ENCODE measurements around the gene SLC23A2.
"Not testable (repeated sequence)": the region's sequence is repeated elsewhere in the genome, so short reads cannot be mapped to it uniquely, and the experiment has no call there.

Gene SLC23A2

GRCh38 chr20:5001174-5002076 lies at the start of gene SLC23A2:
Gene SLC23A2 (minus strand): TSS chr20:5001510. CDS start chr20:4932562, 68,948 bp downstream.
- DNase-seq: peak; percentile 78

GRCh38 chr20:5046656-5047339 lies 45.5 kb upstream of the SLC23A2 start:
- DNase-seq: no peak

GRCh38 chr20:5045906-5046305 lies 44.6 kb upstream of the SLC23A2 start:
- DNase-seq: no peak

- DNase-seq: no peak
Measured at GRCh38 chr20:5044075-5044620, 42.8 kb upstream of the SLC23A2 start.

- DNase-seq: no peak
Measured at GRCh38 chr20:5041433-5041832, 40.1 kb upstream of the SLC23A2 start.

GRCh38 chr20:5040345-5040744 lies 39.0 kb upstream of the SLC23A2 start:
- DNase-seq: no peak

- no peak for DNase-seq
Measured at GRCh38 chr20:5039889-5040288, 38.6 kb upstream of the SLC23A2 start.

GRCh38 chr20:5039255-5039657 lies 37.9 kb upstream of the SLC23A2 start:
- DNase-seq: peak; percentile 39

GRCh38 chr20:5036828-5037227 lies 35.5 kb upstream of the SLC23A2 start:
- DNase-seq: no peak

- not testable (repeated sequence) for DNase-seq
Measured at GRCh38 chr20:5035518-5035917, 34.2 kb upstream of the SLC23A2 start.

GRCh38 chr20:5033566-5033965 lies 32.3 kb upstream of the SLC23A2 start:
- DNase-seq: no peak

GRCh38 chr20:5031701-5032100 lies 30.4 kb upstream of the SLC23A2 start:
- DNase-seq: not testable (repeated sequence)

- DNase-seq: no peak
Measured at GRCh38 chr20:5031206-5031557, 29.9 kb upstream of the SLC23A2 start.

- DNase-seq: no peak
Measured at GRCh38 chr20:5030348-5031205, 29.3 kb upstream of the SLC23A2 start.

- DNase-seq: not testable (repeated sequence)
Measured at GRCh38 chr20:5028258-5029059, 27.1 kb upstream of the SLC23A2 start.

GRCh38 chr20:5024982-5025381 lies 23.7 kb upstream of the SLC23A2 start:
- no peak for DNase-seq

- DNase-seq: no peak
Measured at GRCh38 chr20:5024103-5024502, 22.8 kb upstream of the SLC23A2 start.

GRCh38 chr20:5023171-5023570 lies 21.9 kb upstream of the SLC23A2 start:
- not testable (repeated sequence) for DNase-seq

GRCh38 chr20:5020760-5021159 lies 19.4 kb upstream of the SLC23A2 start:
- no peak for DNase-seq

GRCh38 chr20:5013682-5014447 lies 12.6 kb upstream of the SLC23A2 start:
- no peak for DNase-seq

GRCh38 chr20:5008759-5009158 lies 7.4 kb upstream of the SLC23A2 start:
- no peak for DNase-seq

Measured in CD4-positive, alpha-beta T cell treated with Interleukin-17A for 4 hours (primary cell).